MM.1S (cell line): ENCODE measurements around the gene OGFOD3.

Experiments
- EZH2 ChIP-seq: fragments of 300-600 bp; sonication (generic); optimal IDR thresholded peaks from 2 replicates; pipeline ENCODE3; 2017; ENCODE audit warnings: low read depth, mild to moderate bottlenecking, antibody characterized with exemption, low read length, mixed read lengths
- EZH2phosphoT487 ChIP-seq: fragments of 300-600 bp; sonication (generic); IDR thresholded peaks from 2 replicates; pipeline ENCODE4 v1.6.1; 2018; ENCODE audit warnings: antibody characterized with exemption, low read length
- TF ChIP-seq, protein P1 (sequence below): fragments of 300-600 bp; sonication (generic); IDR thresholded peaks from 2 replicates; pipeline ENCODE4 v1.5.1; 2016; ENCODE audit warnings: antibody characterized with exemption, low read length, mixed read lengths

DNA sequence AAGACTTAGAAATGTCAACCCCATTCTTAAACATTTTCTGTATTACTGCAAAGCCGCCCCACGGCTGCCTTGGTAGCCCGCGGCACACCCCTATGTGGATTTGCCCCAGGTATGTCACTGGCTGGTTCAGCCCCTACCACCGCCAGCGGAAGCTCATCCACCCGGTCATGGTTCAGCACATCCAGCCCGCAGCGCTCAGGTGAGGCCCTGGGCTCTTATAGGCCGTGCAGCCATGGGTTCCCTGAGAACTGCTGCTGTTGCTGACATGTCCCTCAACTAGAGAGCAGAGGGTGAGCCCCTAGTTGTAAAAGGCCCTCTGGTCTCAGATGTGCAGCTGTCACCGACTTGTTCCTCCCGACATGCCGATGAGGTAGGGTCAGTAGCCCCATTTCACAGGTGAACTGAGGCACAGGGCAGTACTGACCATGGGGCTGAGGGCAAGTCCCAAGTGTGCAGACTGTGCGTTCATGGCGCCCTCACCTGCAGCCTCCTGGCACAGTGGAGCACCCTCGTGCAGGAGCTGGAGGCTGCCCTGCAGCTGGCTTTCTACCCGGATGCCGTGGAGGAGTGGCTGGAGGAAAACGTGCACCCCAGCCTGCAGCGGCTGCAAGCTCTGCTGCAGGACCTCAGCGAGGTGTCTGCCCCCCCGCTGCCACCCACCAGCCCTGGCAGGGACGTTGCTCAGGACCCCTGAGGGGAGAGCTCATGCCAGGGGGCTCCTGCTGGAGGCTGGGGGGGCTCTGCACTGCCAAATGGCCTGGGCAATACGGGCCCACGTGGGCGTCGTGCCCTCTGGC lies 23.5 kb upstream of the OGFOD3 start:
- TF ChIP-seq, protein P1, sequence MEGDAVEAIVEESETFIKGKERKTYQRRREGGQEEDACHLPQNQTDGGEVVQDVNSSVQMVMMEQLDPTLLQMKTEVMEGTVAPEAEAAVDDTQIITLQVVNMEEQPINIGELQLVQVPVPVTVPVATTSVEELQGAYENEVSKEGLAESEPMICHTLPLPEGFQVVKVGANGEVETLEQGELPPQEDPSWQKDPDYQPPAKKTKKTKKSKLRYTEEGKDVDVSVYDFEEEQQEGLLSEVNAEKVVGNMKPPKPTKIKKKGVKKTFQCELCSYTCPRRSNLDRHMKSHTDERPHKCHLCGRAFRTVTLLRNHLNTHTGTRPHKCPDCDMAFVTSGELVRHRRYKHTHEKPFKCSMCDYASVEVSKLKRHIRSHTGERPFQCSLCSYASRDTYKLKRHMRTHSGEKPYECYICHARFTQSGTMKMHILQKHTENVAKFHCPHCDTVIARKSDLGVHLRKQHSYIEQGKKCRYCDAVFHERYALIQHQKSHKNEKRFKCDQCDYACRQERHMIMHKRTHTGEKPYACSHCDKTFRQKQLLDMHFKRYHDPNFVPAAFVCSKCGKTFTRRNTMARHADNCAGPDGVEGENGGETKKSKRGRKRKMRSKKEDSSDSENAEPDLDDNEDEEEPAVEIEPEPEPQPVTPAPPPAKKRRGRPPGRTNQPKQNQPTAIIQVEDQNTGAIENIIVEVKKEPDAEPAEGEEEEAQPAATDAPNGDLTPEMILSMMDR: no peak
- TF ChIP-seq EZH2 (no peak), EZH2phosphoT487 (no peak)
